Astrocyte (in vitro differentiated cells and primary cell): ENCODE data around the gene LRCH1. TPM values are rescaled to one million over a fixed set of nuclear protein-coding genes. Genes with fewer than 3 reads are reported as not detected.

Experiments
- DNase-seq: peaks from one replicate; pipeline ENCODE4 v3.0.0-alpha.2; 2010; ENCODE audit warnings: low read depth
- FAIRE-seq: peaks from 2 replicates; lab custom pipeline; 2011; peaks lifted over from hg19 to GRCh38; lab: Jason Lieb, UNC
- H2AFZ ChIP-seq: 2 replicates; pipeline ENCODE4 v1.6.0; 2012; ENCODE audit warnings: low read depth, low read length, inconsistent platforms
- H3K27ac ChIP-seq: 2 replicates; pipeline ENCODE4 v1.5.1; 2011; ENCODE audit warnings: low read depth, low read length, inconsistent platforms
- H3K27me3 ChIP-seq: 2 replicates; pipeline ENCODE4 v1.6.0; 2011; ENCODE audit warnings: low read length, inconsistent platforms; ENCODE audit not compliant: insufficient read depth
- H3K36me3 ChIP-seq: 2 replicates; pipeline ENCODE4 v1.5.1; 2011; ENCODE audit warnings: low read length, inconsistent platforms; ENCODE audit not compliant: insufficient read depth
- H3K4me1 ChIP-seq: 2 replicates; pipeline ENCODE4 v1.5.1; 2011; ENCODE audit warnings: low read length, inconsistent platforms; ENCODE audit not compliant: insufficient read depth
- H3K4me2 ChIP-seq: 2 replicates; pipeline ENCODE4 v1.6.0; 2012; ENCODE audit warnings: low read length, inconsistent platforms
- H3K4me3 ChIP-seq: 2 replicates; pipeline ENCODE4 v1.5.1; 2011; ENCODE audit warnings: low read depth, mild to moderate bottlenecking, low read length, inconsistent platforms; ENCODE audit not compliant: insufficient read depth
- H3K79me2 ChIP-seq: 2 replicates; pipeline ENCODE4 v1.6.0; 2012; ENCODE audit warnings: mild to moderate bottlenecking, low read length, inconsistent platforms; ENCODE audit not compliant: insufficient read depth
- H3K9ac ChIP-seq: 2 replicates; pipeline ENCODE4 v1.6.0; 2012; ENCODE audit warnings: mild to moderate bottlenecking, low read length, inconsistent platforms
- H3K9me3 ChIP-seq: 2 replicates; pipeline ENCODE4 v1.5.1; 2012; ENCODE audit warnings: low read depth, mild to moderate bottlenecking, low read length, inconsistent platforms; ENCODE audit not compliant: insufficient read depth
- H4K20me1 ChIP-seq: 2 replicates; pipeline ENCODE4 v1.6.0; 2012; ENCODE audit warnings: low read length, inconsistent platforms; ENCODE audit not compliant: insufficient read depth
- H3K27ac Mint-ChIP-seq: one replicate; pipeline ENCODE4 v1.8.0; 2021; ENCODE audit warnings: mild to moderate bottlenecking, mixed read lengths; ENCODE audit not compliant: unreplicated experiment
- H3K27me3 Mint-ChIP-seq: one replicate; pipeline ENCODE4 v1.8.0; 2021; ENCODE audit warnings: low read depth, mixed read lengths; ENCODE audit not compliant: unreplicated experiment
- H3K36me3 Mint-ChIP-seq: one replicate; pipeline ENCODE4 v1.8.0; 2021; ENCODE audit warnings: low read depth, mixed read lengths; ENCODE audit not compliant: unreplicated experiment
- H3K4me1 Mint-ChIP-seq: one replicate; pipeline ENCODE4 v1.8.0; 2021; ENCODE audit warnings: low read depth, mixed read lengths; ENCODE audit not compliant: unreplicated experiment
- H3K4me3 Mint-ChIP-seq: one replicate; pipeline ENCODE4 v1.8.0; 2021; ENCODE audit warnings: mild to moderate bottlenecking, moderate library complexity, mixed read lengths; ENCODE audit not compliant: unreplicated experiment
- H3K9me3 Mint-ChIP-seq: one replicate; pipeline ENCODE4 v1.8.0; 2021; ENCODE audit warnings: mild to moderate bottlenecking, mixed read lengths; ENCODE audit not compliant: unreplicated experiment
- EZH2 ChIP-seq: IDR thresholded peaks from 2 replicates; pipeline ENCODE4 v1.6.1; 2012; ENCODE audit warnings: mild to moderate bottlenecking, low read length, inconsistent platforms; ENCODE audit not compliant: insufficient read depth
- total RNA-seq: library from RNA; stranded (reverse); gene quantifications from 2 replicates; pipeline ENCODE4 v1.2.1, GENCODE V29; 2021
- TF ChIP-seq, protein P1 (sequence below): IDR thresholded peaks from 2 replicates; pipeline ENCODE4 v1.5.1; 2011; ENCODE audit warnings: low read depth, mild to moderate bottlenecking, inconsistent platforms, low read length, moderate library complexity; ENCODE audit not compliant: insufficient read depth

LRCH1 gene
- total RNA-seq, 1 donor from 2014 or later: 17.7 TPM

DNA sequence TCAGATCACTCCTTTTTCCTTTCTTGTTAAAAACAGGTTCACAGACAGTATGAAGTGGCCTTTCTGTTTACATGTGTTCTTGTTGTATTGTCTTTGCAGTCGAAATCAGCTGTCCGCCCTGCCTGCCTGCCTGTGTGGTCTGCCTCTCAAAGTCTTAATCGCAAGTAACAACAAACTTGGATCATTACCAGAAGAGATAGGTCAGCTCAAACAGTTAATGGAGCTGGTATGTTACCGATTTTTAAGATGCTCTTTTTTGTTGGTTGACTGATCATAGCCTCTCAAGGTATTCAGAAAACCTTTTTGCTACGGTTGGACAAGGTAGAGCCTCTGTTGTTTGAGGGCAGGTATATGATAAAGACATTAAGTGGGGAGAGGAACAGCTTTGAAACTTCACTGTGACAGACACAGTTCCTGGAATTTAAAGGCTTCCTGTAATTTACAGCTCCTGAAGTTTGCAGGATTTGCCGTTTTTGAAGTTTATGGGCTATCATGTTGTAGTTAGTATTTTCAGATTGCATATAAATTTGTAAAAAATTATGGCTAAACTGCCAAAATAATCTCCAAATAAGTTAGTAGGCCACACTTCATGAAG, 116.1 kb downstream of the LRCH1 start:
- DNase-seq (no peak), FAIRE-seq (no peak)
- H3K4me3 Mint-ChIP-seq: no peak overlapping the region
- peaks cover 30% of the 10 kb centered on the region for H3K4me1 Mint-ChIP-seq
- Histone ChIP-seq H3K36me3 (no peaks in the 10 kb centered on the region), H3K27me3 (no peaks in the 10 kb centered on the region), H3K4me3 (no peak overlapping the region), H3K4me1 (peaks cover 6% of the 10 kb centered on the region), H3K9me3 (no peaks in the 10 kb centered on the region), H3K9ac (no peak overlapping the region), H3K79me2 (peaks cover 12% of the 10 kb centered on the region), H3K27ac (no peak overlapping the region), H2AFZ (no peak overlapping the region), H3K4me2 (no peak overlapping the region), H4K20me1 (peaks cover 15% of the 10 kb centered on the region)
- H3K9me3 Mint-ChIP-seq: no peaks in the 10 kb centered on the region
- no peak for TF ChIP-seq EZH2
- TF ChIP-seq, protein P1, sequence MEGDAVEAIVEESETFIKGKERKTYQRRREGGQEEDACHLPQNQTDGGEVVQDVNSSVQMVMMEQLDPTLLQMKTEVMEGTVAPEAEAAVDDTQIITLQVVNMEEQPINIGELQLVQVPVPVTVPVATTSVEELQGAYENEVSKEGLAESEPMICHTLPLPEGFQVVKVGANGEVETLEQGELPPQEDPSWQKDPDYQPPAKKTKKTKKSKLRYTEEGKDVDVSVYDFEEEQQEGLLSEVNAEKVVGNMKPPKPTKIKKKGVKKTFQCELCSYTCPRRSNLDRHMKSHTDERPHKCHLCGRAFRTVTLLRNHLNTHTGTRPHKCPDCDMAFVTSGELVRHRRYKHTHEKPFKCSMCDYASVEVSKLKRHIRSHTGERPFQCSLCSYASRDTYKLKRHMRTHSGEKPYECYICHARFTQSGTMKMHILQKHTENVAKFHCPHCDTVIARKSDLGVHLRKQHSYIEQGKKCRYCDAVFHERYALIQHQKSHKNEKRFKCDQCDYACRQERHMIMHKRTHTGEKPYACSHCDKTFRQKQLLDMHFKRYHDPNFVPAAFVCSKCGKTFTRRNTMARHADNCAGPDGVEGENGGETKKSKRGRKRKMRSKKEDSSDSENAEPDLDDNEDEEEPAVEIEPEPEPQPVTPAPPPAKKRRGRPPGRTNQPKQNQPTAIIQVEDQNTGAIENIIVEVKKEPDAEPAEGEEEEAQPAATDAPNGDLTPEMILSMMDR: no peak
- no peak overlapping the region for H3K27ac Mint-ChIP-seq
- peaks cover 19% of the 10 kb centered on the region for H3K36me3 Mint-ChIP-seq
- H3K27me3 Mint-ChIP-seq: no peaks in the 10 kb centered on the region

DNA sequence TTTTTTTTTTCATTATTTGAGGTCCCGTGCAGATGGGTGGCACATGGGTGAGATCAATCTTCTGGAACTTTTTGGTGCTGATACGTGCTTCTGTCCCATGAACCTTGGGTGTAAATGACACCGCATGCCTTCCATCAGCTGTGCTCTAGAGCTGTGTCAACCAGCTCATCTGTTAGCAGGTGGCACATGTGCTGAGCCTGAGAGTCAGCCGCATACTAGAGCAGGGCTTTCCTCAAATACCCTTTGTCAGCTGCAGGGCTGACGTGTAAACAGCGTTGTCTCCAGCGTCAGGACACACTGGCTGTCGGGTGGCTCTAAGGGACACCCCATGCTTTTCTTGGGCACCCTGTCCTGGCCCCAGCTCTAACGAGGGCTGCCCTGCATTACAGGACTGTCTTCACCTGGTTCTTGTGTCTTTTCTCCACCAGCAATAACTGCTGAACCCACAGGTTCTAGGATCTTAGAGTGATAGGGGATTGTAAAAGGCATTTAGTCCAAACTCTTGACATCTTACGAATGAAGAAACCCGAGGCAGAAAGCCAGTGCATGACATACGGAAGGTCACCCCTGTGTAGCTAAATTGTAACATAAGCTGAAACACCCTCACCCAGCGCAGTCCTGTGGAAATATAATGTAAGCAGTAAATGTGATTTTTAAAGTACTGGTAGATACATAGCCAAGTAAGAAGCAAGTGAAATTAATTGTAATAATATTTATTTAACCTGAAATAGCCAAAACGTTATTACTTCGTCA, 119.5 kb downstream of the LRCH1 start:
- no peaks in the 10 kb centered on the region for H3K9me3 ChIP-seq
- no peaks in the 10 kb centered on the region for H3K27me3 Mint-ChIP-seq
- H3K9ac ChIP-seq: no peak overlapping the region
- no peak for DNase-seq
- no peak for FAIRE-seq
- H2AFZ ChIP-seq: no peak overlapping the region
- no peak overlapping the region for H3K4me3 ChIP-seq
- H3K79me2 ChIP-seq: peaks cover 12% of the 10 kb centered on the region
- TF ChIP-seq, protein P1: no peak
- no peak for TF ChIP-seq EZH2
- H3K4me1 Mint-ChIP-seq: peaks cover 13% of the 10 kb centered on the region
- H3K36me3 Mint-ChIP-seq: peaks cover 22% of the 10 kb centered on the region
- no peaks in the 10 kb centered on the region for H3K9me3 Mint-ChIP-seq
- no peak overlapping the region for H3K27ac Mint-ChIP-seq
- H3K4me1 ChIP-seq: peaks cover 6% of the 10 kb centered on the region
- no peak overlapping the region for H3K27ac ChIP-seq
- peaks cover 22% of the 10 kb centered on the region for H4K20me1 ChIP-seq
- no peaks in the 10 kb centered on the region for H3K36me3 ChIP-seq
- H3K27me3 ChIP-seq: no peaks in the 10 kb centered on the region
- H3K4me3 Mint-ChIP-seq: no peak overlapping the region
- H3K4me2 ChIP-seq: no peak overlapping the region

DNA sequence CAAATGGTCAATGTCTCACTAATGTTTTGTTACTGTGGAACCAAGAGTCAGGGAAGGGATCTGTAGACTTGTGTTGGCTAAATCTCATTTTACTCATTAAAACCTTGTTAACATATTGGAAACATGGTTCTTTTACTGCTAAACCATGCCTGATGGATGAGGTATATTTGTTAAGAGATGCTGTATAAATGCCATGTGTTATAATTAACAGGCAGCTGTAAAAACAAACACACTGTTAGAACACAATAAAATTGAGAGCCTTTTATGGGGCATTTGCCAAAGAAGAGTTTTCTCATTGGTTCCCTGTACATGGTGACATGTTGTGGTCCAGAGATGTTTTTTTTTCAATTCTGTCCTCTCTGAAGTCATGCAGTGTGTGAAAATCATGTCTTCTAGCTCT, 122.0 kb downstream of the LRCH1 start:
- H3K79me2 ChIP-seq: peaks cover 17% of the 10 kb centered on the region
- H3K27ac Mint-ChIP-seq: no peak overlapping the region

More for the DNA sequence above, 122.0 kb downstream of the LRCH1 start:
- no peak overlapping the region for H3K4me3 ChIP-seq
- H4K20me1 ChIP-seq: peaks cover 27% of the 10 kb centered on the region
- H3K4me1 ChIP-seq: peaks cover 5% of the 10 kb centered on the region
- DNase-seq (no peak), FAIRE-seq (no peak)
- H3K9ac ChIP-seq: no peak overlapping the region
- Mint-ChIP-seq H3K9me3 (no peaks in the 10 kb centered on the region), H3K4me1 (peaks cover 1% of the 10 kb centered on the region), H3K4me3 (no peak overlapping the region), H3K36me3 (peaks cover 14% of the 10 kb centered on the region), H3K27me3 (no peaks in the 10 kb centered on the region)
- H2AFZ ChIP-seq: no peak overlapping the region
- TF ChIP-seq, protein P1: no peak
- TF ChIP-seq EZH2: no peak
- no peak overlapping the region for H3K27ac ChIP-seq
- H3K4me2 ChIP-seq: no peak overlapping the region
- H3K36me3 ChIP-seq: no peaks in the 10 kb centered on the region
- no peaks in the 10 kb centered on the region for H3K27me3 ChIP-seq
- H3K9me3 ChIP-seq: no peaks in the 10 kb centered on the region
